NCI-H1930 (cell line): Measurements from ENCODE around the gene IL19.
"Not testable (repeated sequence)": the region's sequence is repeated elsewhere in the genome, so short reads cannot be mapped to it uniquely, and the experiment has no call there.

Experiments used
- DNase-seq, 2 experiments: peaks; one replicate each; lab custom pipeline; 2025; lab: John Stamatoyannopoulos, UW

Gene IL19

GRCh38 chr1:206741142-206741701 is 29.4 kb upstream of the IL19 start:
- DNase-seq = no peak

DNA sequence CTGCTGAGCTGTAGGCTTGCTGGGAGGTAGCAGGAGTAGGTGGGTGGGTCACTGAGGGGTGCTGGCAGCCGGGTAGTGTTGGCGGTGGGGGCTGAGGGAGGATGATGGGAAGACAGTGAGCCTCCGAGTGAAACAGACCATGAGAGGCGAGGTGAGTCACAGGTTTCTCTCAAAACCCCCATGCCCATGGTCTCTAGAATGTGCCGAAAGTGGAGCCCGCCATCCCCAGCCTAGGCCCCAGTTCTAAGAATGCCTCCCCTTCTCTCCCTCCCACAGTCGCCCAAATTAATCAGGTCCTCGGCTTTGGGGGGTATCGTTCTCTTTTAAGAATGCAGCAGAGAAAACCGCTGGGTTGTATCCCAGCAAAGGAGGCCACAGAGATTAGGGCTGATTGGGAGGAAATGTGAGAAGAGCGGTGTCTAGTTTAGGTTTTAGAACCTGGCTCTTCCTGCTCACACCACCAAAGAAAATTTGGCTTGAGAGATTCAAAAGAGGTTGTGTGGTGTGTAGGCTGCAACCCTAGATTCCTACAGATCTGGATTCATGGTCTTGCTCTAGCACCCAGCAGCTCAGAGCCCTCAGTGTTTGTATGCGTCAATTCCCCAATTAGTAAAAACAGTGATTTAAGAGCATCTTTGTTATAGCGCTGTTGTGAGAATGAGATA is 27.7 kb upstream of the IL19 start:
- DNase-seq = no peak

DNA sequence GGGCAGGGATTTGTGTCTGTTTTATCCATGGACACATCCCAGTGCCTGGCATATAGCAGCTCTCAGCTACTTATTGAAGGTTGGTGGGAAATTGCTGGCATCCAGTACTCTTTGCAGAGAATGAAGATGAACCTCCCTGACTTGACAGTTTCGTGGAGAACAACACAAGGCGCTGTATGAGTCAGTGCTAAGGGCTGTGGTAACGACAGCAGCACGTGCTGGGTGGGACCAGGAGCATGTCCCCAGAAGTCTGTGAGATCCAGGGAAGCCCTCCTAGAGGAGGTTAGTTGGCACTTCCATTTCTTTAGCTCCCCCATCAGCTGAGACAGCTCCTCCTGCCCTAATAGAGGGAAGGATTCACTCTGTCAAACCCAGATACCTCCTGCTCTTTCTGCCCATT is 25.9 kb upstream of the IL19 start:
- DNase-seq = no peak

DNA sequence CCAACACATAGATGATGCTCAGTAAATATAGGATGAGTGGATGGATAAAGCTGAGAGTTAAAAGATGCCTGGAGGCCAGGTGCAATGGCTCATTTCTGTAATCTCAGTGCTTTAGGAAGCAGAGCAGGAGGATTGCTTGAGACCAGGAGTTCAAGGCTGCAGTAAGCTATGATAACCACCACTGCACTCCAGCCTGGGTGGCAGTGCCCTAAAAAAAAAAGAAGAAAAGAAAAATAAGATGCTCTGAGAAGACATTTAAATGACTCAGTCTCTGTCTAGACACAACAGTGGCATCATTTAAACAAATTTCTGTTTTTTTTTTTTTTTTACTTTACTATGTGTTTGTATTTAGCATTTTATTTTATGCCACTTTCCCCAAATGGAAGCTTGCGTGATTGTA is 25.3 kb upstream of the IL19 start:
- DNase-seq = no peak

GRCh38 chr1:206748348-206749030 is 22.1 kb upstream of the IL19 start:
- no peak for DNase-seq

GRCh38 chr1:206751891-206752290 is 18.7 kb upstream of the IL19 start:
- no peak for DNase-seq

- DNase-seq = no peak
These were observed 18.1 kb upstream of the IL19 start for GRCh38 chr1:206752481-206752880.

- DNase-seq = no peak
These were observed 17.4 kb upstream of the IL19 start for GRCh38 chr1:206753141-206753540.

- no peak for DNase-seq
These were observed 16.6 kb upstream of the IL19 start for GRCh38 chr1:206754011-206754410.

DNA sequence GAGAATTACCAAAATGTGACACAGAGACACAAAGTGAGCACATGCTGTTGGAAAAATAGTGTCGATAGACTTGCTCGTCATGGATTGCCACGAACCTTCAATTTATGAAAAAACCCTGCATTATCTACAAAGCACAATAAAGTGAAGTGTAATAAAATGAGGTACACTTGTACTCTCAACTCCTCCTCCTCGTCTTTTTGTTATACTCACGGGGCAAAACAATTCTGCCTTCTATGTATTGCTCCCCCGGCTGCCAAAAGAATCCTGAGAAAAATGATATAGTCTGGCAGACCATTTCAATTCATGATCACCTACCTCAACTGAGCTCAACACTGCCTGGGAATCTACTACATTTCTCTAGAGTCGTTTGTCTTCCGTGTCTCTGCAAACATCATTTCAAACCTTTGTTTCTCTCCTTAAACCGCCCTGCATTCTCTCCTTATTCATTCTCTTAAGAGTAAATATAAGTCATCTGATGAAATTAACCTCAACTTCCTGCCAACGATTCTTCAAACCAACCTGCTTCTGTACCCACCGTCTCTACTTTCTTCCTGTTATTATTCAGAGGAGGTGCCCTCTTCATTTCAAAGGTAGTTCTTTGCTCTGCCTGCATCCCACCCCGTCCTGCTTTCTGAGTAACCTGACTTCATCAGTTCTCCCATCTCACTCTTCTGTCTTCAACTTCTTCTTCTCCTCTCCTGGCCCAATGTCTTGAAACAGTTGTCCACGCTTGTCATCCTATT is 12.9 kb upstream of the IL19 start:
- no peak for DNase-seq

- no peak for DNase-seq
These were observed 10.0 kb upstream of the IL19 start for GRCh38 chr1:206760590-206760989.

GRCh38 chr1:206761159-206761768 is 9.3 kb upstream of the IL19 start:
- no peak for DNase-seq

GRCh38 chr1:206762741-206763364 is 7.7 kb upstream of the IL19 start:
- DNase-seq = not testable (repeated sequence)

DNA sequence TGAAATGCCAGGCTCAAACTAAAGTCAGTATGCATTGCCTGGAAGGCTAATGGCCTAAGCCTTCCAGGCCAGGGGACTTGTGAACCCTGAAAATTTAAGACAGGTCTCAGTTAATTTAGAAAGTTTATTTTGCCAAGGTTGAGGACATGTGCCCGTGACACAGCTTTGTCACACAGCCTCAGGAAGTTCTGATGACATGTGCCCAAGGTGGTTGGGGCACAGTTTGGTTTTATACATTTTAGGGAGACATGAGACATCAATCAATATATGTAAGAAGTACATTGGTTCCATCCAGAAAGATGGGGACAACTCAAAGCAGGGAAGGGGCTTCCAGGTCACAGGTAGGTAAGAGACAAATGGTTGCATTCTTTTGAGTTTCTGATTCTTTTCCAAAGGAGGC is 4.8 kb upstream of the IL19 start:
- DNase-seq = not testable (repeated sequence)

- no peak for DNase-seq
These were observed 4.2 kb upstream of the IL19 start for GRCh38 chr1:206766251-206766856.

GRCh38 chr1:206768472-206769303 is 1.9 kb upstream of the IL19 start:
- DNase-seq = no peak

- DNase-seq = no peak
These were observed 1.3 kb upstream of the IL19 start for GRCh38 chr1:206769304-206769731.

- DNase-seq = no peak
These were observed 742 bp downstream of the IL19 start for GRCh38 chr1:206771338-206771692.

DNA sequence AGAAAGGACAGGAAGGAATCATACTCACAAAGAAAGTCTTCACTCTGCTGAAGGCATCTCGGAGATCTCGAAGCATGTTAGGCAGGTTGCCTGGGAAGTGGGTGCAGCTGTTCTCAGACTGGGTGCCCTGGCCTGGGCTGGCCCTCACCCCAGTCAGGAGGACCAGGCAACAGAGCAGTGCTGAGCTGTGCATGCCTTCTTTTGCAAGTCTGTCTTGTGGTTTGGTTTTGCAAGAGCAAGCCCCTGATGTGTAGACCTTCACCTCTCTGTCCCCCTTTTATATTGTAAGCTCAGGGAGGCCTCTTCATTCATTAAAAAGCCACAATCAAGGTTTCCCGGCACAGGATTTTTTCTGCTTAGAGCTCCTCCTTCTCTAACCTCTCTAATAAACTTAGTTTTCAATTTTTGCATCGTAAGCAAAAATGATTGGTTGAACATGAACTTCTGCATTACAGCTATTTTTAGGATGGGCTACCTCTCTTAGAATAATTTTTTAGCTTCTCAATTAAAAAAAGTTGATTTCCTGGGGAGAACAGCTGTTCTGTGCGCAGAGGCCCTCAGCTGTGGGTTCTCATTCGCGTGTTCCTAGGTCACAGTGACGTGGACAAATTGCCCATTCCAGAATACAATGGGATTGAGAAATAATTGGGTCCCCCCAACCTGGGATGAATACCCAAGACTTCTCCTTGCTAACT is 1.8 kb downstream of the IL19 start, which contains the start of gene IL10:
IL10 (minus strand) TSS at position 252 of the 695 bp plus-strand sequence; CDS start at position 193, 59 bp downstream.
- DNase-seq = no peak

DNA sequence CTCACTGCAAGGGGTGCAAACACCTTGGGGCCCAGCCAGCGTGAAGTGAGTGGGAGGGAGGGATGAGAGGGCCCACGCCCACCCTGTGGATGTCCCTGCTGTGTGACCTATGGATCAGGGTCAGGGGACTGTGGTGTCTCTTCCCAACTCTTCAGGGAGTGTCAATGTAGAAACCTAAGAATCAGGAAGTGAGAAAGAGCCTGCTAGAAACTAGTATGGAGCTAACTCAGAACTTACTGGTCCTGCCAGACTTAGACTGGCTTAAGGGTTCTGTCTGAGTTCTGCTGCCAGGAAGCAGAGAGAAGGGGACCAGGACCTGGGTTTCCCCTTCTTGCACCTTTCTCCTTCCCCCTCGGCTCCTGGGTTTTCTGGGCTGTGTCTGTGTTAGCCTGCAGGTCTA is 3.5 kb downstream of the IL19 start:
- no peak for DNase-seq
